Stimulated activated CD4-positive, alpha-beta T cell treated with anti-CD3 and anti-CD28 coated beads, Interleukin-15, amount 100 ng/mL, for 1 hour (primary cell): ENCODE results near the gene HCLS1.

Experiments
- DNase-seq, 2 donors: peaks; one replicate each; pipeline ENCODE4 v3.0.0-alpha.2; 2020; ENCODE audit warnings: low read depth in 1 of 2, low spot score in 1 of 2

The HCLS1 gene

DNA sequence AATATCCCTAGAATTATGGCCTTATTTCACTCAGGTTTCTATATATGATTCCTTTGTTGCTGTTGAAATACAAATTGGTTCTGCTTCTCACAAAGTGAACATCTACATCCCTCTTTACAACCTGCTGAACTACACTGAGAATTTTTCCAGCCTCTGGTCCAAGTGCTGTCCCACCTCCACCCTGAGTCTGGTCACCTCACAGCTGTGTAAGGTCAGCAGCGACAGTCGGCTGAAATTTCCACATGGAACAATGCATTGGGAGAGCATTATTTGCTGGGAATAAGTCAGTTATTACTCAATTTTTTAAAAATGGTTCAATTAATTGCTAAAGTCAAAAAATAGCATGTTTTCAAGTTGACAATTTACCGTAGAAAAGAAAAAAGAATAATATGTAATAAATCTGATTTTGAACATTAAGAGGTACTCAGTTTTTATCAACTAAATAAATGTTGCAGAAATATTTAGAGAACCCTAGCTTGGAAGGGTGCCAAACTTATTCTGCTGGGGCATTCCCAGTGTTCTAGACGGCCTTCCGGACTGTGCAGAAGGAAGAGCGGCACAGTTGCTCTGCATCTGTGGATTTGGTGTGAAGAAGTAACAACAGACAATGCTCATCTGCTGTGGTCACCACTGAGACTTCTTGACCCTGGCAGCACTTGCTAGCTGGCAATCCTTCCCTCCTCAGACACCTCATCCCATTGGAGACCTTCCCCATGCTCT is 1.8 kb downstream of the HCLS1 start:
- DNase-seq, result no peak

DNA sequence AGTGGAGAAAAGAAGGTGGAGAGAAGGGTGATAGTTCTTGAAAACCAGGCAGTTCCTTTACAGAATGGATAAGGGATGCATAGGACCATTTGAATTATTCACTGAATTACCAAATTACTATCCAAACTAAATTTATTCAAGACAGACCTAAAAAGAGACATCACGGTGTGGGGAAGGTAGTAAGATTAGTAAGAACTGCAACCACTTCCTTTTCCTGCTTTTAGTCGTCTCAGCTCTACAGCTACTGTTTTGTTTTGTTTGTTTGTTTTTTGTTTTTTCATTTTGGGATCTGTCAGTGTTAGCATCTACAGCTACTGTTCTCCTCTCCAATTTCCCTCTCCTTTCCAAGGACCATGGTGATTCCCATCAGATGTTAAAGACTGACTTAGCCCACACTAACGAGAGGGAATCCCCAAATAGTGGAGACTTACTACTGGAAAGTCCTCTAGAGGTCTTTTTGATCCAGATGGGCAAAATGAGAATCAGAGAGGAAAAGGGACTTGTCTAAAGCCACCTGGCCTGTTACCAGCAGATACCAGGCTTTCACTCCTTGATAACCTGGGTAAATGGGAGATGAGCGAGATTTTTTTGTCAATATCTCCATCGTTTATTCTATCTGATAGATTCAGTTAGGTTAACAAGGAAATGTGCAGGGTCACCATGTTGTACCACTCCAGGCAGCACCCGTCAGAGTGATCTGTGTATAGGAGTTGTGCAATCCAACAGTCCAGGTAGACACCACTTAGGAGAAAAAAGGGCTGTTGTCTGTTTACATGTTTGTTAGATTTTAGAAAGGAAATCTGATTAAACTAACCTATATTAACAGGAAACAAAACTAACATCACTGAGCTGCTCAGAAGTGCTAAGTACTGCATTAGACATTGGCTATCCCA is 6.0 kb downstream of the HCLS1 start:
- no peak for DNase-seq

DNA sequence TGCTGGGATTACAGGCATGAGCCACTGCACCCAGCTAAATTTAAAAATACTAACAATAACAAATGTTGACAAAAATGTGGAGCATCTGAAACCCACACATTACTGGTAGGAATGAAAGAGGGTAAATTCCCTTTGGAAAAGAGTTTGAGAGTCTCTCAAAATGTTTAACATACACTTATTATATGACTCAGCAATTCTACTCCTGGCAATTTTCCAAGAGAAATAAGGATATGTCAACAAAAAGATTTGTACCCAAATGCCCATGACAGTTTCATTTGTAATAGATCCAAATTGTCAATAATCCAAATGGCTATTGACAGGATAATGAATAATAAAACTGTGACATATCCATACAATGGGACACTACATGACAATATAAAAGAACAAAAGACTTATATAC is 9.0 kb downstream of the HCLS1 start:
- DNase-seq, result no peak

DNA sequence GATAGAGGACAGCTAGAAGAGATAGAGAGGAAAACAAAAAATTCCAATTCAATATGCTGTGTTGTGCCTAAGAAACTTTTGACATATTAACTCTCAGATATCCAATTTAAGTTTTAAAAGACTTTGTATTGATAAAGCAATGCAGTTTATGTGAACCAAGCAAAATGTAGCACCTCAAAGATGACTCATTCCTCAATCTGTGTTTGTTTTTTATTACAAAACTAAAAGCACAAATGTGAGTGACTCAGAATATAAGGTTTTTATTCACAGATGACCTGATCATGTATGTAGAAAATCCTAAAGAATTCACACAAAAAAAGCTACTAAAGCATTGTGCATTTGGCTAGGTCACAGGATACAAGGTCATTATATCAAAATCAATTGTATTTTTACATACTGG is 11.1 kb downstream of the HCLS1 start:
- DNase-seq, result no peak

DNA sequence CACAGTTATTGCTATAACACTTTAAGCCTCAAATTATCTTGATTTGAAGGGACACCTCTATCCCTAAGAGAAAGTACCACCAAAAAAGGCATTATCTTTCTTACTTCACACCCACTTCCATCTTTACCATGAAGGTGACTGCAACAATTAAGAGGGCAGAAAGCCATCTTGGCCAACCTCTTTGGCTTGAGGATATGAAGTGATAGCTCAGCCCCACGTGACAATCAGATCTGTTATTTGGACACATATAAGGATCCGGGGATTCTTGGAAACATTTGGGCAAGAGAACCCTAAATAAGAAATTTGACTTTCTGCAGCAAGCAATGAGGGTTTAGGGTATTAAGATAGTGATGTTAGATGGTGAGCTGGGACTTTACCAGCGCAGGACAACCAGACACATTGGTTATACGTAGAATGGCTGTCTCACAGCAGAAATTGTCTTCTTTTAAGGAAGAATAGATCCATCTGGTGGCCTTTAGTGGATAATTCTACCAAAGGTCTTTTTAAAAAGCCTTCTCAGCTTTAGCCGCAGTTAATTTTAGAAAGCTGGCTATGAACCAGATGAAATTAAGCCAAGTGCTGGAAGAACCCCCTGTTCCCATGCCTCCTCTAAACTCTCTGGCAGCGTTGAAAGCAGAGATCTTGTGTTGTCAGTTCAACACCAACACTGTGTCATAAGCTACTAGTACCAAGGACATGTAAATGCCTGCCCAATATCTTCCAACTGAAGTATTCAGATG is 12.3 kb downstream of the HCLS1 start:
- no peak for DNase-seq

DNA sequence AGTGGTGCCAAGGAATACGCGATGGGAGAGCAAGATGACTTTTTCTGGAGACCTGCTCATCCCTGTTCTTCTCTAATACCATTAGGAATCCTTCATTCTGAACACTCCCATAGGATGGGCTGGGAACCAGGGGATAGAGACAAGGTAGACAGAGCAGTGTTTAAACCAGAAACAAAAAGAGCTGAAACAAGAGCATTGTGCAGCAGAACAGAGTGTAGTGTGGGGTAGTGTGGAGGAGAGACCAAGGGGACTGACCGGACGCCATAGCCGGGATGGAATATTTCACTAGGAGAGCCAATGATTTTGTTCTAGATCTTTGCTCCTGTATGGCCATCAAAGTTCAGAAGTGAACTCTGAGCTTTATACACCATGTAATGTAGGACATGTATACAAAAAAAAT is 15.6 kb downstream of the HCLS1 start:
- no peak for DNase-seq

DNA sequence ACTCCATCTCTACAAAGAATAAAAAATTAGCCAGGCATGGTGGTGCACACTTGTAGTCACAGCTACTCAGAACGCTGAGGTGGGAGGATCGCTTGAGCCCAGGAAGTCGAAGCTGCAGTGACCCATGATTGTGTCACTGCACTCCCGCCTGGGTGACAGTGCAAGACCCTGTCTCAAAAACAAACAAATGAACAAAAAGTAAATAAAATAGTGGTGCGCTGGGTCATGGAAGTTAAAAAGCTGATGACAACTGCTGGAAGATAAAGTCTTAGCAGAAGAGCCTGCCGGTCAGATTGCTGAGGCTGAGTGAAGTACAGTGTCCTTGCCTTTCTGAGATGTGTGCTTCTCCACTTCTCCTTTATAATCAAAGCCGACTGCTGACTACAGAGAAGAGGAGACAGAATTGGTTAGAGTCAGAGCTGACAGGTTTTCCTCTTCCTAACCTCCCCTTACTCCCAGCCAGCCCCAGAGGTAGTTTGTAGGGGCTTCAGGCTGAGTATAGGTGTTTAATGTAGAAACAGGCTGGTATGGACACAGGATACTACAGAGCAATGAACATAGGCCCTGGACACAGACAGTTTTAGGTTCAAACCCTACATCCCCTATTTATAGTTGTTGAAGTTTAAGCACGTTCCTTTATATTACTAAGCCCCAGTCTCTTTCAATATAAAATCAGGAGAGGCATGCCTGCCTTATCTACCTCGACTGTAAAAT is 17.9 kb downstream of the HCLS1 start:
- DNase-seq, result no peak

DNA sequence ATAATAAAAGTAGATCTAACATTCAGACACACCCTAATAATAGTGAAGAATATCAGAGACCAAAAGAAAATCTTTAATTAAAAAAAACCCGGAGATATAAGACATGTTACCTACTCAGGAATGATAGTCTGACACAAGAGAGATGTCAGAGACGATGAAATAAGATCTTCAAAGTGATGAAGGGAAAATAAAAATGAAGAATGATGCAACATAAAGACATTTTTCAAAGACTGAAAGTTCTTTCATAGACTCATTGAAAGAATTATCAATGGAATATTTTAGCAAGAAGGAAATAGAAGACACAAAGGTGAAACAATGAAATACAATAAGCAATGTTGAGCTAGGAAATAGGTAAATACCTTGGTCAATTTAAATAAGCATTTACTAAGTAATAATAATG is 19.6 kb downstream of the HCLS1 start:
- DNase-seq, result no peak

DNA sequence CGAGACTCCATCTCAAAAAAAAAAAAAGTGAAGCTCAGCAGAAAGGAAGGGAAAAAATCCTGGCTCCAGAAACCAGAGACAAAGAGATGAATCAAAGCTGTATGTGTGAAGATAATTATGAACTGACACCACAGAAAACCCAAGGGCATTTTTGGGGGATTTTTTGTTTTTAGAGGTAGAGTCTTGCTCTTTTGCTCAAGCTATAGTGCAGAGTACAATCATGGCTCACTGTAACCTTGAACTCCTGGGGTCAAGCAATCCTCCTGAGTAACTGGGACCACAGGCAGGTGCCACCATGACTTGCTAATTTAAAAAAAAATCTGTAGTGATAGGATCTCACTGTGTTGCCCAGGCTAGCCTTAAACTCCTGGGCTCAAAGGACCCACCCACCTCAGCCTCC is 22.8 kb downstream of the HCLS1 start:
- no peak for DNase-seq

DNA sequence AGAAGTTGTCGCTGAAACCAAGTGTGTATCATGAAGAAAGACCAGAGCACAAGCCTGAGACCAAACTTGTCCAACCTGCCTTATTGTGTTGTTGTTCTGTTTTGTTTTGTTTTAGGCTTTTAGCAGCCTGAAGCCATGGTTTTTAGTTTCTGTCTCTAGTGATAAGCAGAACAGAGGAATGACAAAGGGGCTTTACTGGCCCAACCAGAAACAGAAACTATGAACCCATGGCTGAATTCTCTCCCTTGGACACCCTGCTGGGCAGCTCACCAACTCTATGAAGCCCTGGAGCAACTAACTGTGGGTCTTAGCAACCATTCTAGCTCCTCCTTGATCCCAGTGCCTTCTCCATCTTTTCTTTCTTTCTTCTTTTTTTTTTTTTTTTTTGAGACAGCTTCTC is 30.3 kb downstream of the HCLS1 start:
- no peak for DNase-seq

DNA sequence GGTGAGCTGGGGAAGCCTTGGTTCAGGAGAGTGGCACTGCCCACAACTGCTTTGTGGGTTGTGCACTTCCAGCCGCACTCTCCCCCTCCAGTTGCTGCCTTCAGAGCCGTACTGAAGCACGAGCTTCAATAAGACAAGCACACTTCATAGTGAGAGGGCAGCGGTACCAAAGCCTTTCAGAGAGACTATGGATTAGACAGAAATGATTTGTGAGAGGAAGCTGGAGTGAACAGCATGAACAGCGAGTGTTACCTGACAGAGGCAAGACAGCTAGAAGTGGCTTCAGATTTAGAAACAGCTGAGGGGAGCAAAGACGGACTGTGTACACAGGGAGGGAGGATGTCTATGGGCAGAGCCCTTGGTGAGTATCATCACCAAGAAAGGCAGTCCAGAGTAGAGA is 31.1 kb downstream of the HCLS1 start:
- no peak for DNase-seq

DNA sequence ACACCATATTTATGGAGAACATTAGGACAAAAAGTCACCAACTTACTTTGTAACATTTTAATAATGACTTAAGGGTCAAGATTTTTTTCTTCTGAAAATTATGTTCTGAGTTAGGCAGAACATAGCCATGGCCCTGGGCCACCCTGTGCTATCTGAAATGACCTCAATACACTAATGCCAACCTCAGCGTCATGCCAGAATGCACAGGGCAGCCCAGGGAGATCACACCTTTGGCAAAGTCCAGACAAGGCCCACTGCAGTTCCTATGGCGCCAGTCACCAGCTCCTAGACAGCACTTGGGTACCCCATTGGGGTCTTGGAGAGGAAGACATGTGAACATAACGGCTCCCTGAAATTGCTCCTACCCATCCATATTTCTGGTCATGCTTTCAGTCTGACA is 33.1 kb downstream of the HCLS1 start:
- no peak for DNase-seq

DNA sequence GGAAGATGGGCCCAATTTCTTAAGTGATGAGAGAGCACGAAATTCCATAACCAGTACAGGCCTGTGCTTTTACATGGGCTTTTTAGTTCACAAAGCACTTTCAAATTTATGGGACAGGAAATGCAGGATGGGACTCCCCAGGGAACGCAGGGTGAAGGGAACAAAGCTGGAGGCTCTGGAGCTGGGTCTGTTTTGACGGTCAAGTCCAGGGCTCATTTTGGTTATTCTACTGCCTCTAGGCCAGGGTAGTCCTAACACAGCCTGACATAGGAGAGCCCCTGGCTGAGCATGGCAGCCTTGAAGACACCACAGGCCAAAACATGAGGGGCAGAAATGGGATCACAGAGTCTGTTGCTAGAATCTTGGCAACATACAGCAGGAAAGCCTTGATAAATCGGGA is 33.5 kb downstream of the HCLS1 start:
- DNase-seq, result no peak

DNA sequence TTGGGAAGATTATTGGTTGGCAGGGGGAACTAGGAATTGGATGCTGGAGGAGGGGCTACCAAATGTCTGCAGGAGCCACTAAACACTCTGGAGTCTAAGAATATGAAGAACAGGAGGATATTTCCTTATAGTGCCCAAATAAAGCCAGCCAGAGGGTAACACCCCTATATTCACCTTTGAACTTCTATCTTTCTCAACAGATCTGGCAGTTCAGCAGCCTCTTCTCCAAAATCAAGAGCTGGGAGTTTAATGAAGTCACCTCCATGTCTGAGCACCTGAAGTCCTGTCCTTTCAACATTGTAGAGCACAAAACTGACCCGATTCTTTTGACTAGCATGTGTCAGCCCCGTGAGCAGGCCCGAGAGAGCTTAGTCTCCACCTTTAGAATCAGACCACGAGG is 34.2 kb downstream of the HCLS1 start:
- DNase-seq, result no peak

DNA sequence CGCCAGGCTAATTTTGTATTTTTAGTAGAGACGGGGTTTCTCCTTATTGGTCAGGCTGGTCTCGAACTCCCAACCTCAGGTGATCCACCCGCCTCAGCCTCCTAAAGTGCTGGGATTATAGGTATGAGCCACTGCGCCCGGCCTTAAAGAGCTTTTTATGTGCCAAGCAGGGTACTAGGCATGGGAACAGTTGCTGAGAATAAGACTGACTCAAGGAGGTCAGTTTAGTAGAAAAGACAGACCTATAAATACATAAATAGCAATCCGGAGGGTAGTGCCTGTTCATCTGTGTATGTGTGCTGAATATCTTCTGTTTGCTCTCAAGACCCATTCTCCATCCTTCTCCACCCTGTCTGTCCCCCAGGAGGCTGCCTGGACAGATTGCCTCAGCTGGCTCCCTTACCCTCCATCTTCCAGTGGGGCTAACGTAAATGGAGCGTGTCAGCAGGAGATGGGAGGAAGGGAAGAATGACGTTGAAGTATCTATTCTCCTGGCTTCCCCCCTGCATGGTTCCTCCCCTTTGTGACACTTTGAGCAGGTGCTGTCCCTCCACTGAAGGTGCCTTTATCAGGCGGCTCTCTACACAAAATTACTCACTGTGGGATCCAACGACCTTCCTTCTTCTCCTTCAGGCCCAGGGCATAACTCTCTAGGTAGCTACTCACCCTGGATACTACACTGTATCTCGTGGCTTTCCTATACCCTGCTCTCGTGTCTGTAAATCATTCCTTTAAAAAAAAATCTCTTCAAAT is 36.4 kb downstream of the HCLS1 start:
- DNase-seq, result no peak

DNA sequence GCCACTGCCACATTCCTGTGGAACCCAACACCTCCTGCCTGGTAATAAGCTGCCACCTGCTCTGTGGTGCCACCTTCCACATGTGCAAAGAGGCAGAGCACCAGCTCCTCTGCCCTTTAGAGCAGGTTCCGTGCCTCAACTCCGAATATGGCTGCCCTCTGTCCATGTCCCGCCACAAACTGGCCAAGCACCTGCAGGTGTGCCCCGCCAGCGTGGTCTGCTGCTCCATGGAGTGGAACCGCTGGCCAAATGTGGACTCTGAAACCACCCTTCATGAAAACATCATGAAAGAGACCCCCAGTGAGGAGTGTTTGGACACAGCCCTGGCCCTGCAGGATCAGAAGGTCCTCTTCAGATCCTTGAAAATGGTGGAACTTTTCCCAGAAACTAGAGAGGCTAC is 39.2 kb downstream of the HCLS1 start:
- no peak for DNase-seq

DNA sequence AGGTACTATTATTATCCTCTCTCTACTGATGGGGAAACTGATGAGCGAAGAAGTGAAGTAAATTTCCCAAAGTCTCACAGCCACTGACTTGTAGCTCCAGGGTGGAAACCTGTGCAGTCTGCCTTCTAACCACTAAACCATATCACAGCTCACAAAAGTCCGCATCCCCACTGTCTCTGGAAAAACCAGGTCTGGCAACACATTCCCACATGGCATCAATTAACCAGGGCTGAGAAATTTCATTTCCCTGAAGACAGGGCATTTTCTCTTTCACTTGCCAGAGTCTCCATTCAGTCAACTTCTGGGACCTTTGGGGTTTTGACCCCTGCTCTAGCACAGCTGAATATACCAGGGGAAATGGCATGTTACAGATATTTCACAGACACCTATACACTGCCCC is 41.0 kb downstream of the HCLS1 start:
- no peak for DNase-seq

DNA sequence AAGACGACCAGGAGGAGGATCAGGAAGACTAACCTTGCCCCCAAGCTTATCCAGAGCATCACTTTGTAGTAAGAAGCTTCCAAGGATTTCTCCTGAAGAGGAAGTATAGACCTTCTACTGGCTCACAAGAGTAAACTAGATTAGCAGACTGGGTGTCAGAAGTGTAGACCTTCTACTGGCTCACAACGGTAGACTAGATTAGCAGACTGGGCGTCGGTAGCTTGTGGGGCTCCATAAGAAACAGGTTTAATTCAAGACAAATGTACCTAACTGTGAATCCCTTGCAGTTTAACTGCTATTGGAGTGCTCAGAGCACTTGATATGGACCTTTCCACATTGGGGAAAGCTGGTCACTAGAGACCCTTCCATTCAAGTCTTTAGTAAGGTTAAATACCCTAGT is 54.6 kb downstream of the HCLS1 start:
- no peak for DNase-seq

DNA sequence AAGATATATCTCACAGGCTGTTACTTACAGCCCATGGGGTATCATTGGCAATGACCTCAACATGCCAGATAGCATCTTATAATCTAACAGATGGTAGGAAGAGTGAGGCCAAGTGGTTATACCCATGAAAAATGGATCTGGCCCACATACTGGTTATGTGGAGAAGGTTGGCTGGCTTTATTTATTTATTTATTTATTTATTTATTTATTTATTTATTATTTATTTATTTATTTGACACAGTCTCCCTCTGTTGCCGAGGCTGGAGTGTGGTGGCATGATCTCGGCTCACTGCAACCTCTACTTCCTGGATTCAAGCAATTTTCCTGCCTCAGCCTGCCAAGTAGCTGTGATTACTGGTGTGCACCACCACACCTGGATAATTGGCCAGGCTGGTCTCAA is 55.9 kb downstream of the HCLS1 start:
- DNase-seq, result no peak

DNA sequence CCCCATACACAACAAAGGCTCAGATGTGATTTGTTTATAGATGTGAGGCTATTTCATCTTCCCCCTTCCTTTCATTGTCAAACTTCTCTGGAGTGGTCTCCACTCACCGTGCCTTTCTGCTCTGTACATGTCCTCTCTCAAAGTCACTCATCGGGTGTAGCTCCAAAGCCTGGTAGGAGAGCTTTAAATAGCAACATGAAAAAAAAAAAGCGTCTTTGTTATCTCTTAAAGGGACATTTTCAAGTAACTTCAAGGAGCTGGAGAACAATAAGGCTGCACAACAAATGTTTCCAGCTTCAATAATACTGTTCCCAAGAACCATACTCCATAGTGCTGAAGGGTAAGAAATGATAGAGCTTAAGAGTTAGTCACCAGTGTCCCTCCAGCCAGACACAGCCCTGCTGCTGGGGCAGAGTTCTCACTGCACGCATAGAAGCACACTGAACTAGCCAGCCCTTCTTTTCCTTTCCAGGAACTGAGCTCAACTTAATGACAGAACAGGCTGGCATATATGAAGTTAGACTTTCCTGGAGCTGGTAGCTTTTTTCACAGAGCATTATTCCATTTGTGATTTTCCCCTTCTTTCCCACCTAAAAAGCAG is 59.4 kb downstream of the HCLS1 start:
- no peak for DNase-seq
